ENCODE results near the gene TRIM66.

The TRIM66 gene

DNA sequence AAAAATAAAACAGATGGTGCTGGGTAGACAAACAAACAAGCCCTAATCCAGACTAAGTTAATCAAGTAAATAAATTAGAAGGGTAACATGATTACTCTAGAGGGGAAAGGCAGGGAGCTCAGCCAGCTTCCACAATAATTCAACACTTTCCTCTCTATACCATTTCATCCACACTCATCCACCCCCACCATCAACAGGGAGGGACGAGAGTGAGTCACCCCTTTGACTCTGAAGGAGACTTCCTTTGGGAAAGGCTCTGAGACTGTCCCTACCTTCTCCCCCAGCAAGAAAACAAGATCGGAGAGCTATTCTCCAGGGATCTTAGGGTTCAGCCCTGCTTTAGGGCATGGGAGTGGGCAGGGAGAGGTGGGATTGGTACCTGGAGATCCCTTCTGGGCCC lies 33.1 kb downstream of the TRIM66 start:
- Histone ChIP-seq H3K4me3 (replicated peaks; ENCODE audit: low read depth, low read length) (no peak overlapping the region), H3K36me3 (ENCODE audit: control insufficient read depth, insufficient read depth, low read length) (peaks cover 33% of the 10 kb centered on the region), H3K27me3 (replicated peaks; ENCODE audit: control insufficient read depth, insufficient read depth, low read length) (no peaks in the 10 kb centered on the region)
- TF ChIP-seq, protein P1, sequence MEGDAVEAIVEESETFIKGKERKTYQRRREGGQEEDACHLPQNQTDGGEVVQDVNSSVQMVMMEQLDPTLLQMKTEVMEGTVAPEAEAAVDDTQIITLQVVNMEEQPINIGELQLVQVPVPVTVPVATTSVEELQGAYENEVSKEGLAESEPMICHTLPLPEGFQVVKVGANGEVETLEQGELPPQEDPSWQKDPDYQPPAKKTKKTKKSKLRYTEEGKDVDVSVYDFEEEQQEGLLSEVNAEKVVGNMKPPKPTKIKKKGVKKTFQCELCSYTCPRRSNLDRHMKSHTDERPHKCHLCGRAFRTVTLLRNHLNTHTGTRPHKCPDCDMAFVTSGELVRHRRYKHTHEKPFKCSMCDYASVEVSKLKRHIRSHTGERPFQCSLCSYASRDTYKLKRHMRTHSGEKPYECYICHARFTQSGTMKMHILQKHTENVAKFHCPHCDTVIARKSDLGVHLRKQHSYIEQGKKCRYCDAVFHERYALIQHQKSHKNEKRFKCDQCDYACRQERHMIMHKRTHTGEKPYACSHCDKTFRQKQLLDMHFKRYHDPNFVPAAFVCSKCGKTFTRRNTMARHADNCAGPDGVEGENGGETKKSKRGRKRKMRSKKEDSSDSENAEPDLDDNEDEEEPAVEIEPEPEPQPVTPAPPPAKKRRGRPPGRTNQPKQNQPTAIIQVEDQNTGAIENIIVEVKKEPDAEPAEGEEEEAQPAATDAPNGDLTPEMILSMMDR (IDR thresholded peaks at IDR 0.05; ENCODE audit: insufficient read depth, low read length, poor library complexity, severe bottlenecking), result no peak
- DNase-seq (ENCODE audit: extremely low read depth, insufficient read length), result no peak

DNA sequence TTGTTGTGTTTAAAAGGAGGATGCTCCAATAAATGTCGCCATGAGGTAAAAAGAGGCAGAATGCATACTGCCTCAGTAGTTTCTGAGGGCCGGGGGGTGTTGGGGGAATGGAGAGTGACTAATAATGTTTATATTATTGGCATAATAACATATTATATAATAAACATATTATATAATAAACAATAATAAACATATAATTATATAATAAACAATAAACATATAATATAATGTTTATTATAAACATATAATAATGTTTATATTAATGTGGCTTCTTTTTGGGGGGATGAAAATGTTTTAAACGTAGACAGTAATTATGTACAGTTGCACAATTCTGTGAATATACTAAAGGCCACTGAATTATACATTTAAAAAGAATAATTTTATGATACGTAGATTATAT lies 35.6 kb downstream of the TRIM66 start:
- peaks cover 33% of the 10 kb centered on the region for H3K36me3 ChIP-seq (ENCODE audit: control insufficient read depth, insufficient read depth, low read length)
- TF ChIP-seq, protein P1 (IDR thresholded peaks at IDR 0.05; ENCODE audit: insufficient read depth, low read length, poor library complexity, severe bottlenecking), result no peak
- no peak overlapping the region for H3K4me3 ChIP-seq (replicated peaks; ENCODE audit: low read depth, low read length)
- DNase-seq (ENCODE audit: extremely low read depth, insufficient read length), result no peak
- H3K27me3 ChIP-seq (replicated peaks; ENCODE audit: control insufficient read depth, insufficient read depth, low read length), result no peaks in the 10 kb centered on the region

DNA sequence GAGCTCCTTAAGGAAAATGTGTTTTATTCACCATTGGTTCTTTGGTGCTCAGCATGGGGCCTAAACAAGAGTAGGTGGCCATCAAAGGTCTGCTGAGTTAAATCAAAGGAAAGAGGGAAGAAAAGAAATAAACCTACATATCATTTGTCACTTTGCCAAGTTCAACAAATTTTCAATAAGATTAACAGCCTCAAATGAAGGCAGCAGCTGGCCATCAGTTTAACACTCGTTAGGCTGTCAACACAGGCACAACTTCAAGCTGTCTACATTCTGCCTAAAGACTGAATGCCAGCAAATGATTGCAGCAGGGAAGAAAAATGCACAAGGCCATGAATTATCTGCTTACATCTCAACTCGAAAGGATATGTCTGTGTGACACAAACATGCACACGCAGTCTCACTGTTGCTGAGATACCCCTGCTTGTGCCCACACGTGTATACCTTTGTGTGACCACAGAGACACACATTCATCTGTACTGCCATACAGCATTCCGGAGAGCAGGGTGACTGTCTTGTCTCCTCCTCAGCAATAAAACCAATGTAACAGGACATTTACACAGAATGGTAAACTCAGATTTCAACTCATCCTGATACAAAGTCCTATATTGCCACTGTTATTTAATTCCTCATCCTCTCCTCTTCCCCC lies 40.1 kb downstream of the TRIM66 start:
- TF ChIP-seq, protein P1 (IDR thresholded peaks at IDR 0.05; ENCODE audit: insufficient read depth, low read length, poor library complexity, severe bottlenecking), result no peak
- Histone ChIP-seq H3K27me3 (replicated peaks; ENCODE audit: control insufficient read depth, insufficient read depth, low read length) (no peaks in the 10 kb centered on the region), H3K4me3 (replicated peaks; ENCODE audit: low read depth, low read length) (no peak overlapping the region), H3K36me3 (ENCODE audit: control insufficient read depth, insufficient read depth, low read length) (peaks cover 22% of the 10 kb centered on the region)
- DNase-seq (ENCODE audit: extremely low read depth, insufficient read length), result no peak

DNA sequence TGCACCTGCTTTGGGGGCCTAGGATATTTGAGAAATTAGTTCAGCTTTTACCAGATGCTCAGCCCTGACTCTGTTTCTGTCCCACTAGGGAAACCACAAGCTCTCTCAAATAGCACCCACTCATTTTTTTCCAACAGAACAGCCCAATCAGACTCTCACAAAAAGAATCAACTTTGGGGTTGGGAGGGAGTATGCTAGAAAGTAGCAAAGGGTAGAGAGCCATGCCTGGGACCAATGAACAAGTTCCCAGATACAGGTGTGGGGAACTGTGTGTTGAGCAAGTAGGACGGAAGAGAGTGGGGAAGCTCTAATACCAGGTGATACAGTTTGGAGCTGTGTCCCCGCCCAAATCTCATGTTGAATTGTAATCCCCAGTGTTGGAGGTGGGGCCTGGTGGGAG lies 41.1 kb downstream of the TRIM66 start:
- peaks cover 22% of the 10 kb centered on the region for H3K36me3 ChIP-seq (ENCODE audit: control insufficient read depth, insufficient read depth, low read length)
- TF ChIP-seq, protein P1 (IDR thresholded peaks at IDR 0.05; ENCODE audit: insufficient read depth, low read length, poor library complexity, severe bottlenecking), result no peak
- H3K4me3 ChIP-seq (replicated peaks; ENCODE audit: low read depth, low read length), result no peak overlapping the region
- DNase-seq (ENCODE audit: extremely low read depth, insufficient read length), result no peak
- no peaks in the 10 kb centered on the region for H3K27me3 ChIP-seq (replicated peaks; ENCODE audit: control insufficient read depth, insufficient read depth, low read length)

DNA sequence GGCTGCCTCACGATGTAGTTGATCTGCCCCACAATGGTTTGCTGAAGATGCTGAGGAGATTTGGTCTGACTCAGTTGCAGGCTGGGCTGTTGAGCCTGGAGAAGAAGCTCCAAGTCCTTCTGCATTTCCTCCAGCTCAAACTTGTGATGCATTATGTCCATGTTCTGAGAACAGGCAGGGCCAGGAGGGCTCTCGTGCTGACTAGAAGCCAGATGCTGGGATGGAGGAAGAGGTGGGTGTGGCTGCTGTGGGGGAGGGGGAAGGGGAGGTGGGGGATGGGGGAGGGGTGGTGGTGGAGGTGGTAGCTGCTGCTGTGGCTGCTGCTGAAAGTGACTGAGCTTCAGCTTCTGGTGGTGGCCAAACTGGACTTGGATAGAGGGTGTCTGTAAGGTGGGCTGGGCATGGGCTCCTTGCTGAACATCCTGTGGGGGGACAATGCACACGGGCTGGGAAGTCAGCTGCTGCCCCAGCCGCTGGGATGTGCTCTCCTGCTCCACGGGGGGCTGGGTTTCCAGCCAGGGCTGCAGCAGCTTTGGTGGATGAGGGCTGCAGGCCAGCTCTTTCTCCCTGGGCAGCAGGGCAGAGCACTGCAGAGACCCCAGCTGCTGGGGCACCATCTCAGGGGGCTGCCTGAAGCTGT lies 42.1 kb downstream of the TRIM66 start:
- H3K27me3 ChIP-seq (replicated peaks; ENCODE audit: control insufficient read depth, insufficient read depth, low read length), result no peaks in the 10 kb centered on the region
- DNase-seq (ENCODE audit: extremely low read depth, insufficient read length), result no peak
- H3K36me3 ChIP-seq (ENCODE audit: control insufficient read depth, insufficient read depth, low read length), result peaks cover 22% of the 10 kb centered on the region
- TF ChIP-seq, protein P1 (IDR thresholded peaks at IDR 0.05; ENCODE audit: insufficient read depth, low read length, poor library complexity, severe bottlenecking), result no peak
- no peak overlapping the region for H3K4me3 ChIP-seq (replicated peaks; ENCODE audit: low read depth, low read length)
